Jurkat, Clone E6-1 (cell line): ENCODE measurements around the gene BCKDHA.
"Not testable (repeated sequence)": the region's sequence is repeated elsewhere in the genome, so short reads cannot be mapped to it uniquely, and the experiment has no call there.

Source experiments
- DNase-seq: peaks from one replicate; pipeline ENCODE4 v3.0.0-alpha.2; 2011; ENCODE audit warnings: low read depth, low spot score
- H3K4me3 ChIP-seq: 2 replicates; pipeline ENCODE4 v1.5.1; 2011; ENCODE audit warnings: mild to moderate bottlenecking, low read length, control low read depth, moderate library complexity

BCKDHA gene

DNA sequence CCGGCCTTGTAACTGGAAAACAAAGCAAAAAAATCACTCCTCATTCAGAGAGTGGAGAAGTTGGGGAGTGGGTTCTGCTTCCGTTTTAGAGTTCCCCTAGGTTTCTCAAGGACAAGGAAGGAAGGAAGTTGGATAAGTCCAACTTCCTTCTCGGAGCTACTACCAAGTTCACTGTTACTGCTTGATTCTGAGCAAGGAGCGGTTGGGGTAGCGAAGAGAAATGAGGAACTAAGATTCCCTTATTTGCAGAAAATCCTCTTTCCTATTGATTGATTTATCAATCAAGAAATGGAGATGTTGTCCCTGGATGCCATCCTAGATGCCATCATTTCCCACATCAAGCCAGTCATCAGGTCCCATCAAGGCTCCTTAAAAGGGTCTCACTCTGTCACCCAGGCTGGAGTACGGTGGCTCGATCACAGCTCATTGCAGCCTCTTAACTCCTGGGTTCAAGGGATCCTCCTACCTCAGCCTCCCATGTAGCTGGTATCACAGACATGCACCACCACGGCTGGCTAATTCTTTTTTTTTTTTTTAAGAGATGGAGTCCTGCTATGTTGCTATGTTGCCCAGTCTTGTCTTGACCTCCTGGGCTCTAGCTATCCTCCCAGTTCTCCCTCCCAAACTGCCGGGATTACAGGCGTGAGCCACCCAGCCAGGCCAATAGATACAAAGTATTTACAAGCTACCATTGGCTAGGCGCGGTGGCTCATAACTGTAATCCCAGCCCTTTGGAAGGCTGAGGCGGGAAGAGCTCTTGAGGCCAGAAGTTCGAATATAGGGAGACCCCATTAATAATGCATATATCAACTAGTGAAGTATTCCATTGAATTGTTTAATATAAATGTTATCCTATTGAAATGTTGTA, 32.9 kb upstream of the BCKDHA start:
- DNase-seq = no peak
- peak overlapping the region; percentile 92 for H3K4me3 ChIP-seq

DNA sequence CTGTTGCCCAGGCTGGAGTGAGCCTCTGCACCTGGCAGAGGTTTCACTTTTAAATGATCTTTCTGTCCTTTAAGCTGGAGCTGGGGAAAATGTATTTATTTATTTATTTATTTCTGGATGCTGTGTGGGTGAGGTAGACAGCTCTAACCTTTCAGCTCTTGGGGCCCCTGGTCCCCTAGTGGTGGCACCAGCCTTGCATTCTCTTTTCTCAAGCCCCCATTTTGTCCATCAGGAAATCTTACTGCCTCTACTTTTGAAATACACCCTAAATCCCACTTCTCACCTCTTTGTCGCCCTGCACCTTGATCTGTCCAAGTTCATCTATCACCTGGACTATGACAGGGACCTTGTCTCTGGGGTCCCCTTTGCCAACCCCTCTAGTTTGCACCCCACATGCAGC, 31.5 kb upstream of the BCKDHA start:
- no peak overlapping the region for H3K4me3 ChIP-seq
- DNase-seq = peak; percentile 41

DNA sequence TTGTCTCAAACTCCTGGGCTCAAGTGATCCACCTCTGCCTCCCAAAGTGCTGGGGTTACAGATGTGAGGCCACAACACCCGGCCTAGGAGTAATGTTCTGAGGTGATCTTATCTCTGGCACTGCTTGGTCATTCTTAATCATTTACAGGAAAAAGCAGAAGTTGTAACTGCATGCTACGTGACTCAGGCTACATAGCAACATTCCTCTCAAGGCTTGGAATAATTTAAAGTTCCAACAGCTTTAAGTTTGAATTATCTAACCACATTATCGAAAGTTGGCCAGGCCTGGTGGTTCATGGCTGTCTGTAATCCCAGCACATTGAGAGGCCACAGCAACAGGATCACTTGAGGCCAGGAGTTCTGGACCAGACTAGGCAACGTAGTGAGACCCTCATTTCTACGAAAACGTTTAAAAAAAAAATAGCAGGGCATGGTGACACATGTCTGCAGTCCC, 29.7 kb upstream of the BCKDHA start:
- H3K4me3 ChIP-seq = no peak overlapping the region
- no peak for DNase-seq

DNA sequence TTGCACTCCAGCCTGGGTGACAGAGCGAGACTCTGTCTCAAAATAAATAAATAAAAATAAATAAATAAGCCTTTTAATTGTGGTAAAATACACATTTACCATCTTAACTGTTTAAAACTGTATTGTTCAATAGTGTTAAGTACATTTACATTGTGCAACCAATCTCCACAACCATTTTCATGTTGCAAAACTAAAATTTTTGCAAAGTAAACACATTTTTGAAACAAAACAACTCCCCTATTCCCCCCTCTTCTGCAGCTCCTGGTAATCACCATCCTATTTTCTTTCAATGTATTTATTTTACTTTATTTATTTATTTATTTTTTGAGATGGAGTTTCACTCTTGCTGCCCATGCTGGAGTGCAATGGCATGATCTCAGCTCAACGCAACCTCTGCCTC, 27.8 kb upstream of the BCKDHA start:
- DNase-seq = no peak
- no peak overlapping the region for H3K4me3 ChIP-seq

DNA sequence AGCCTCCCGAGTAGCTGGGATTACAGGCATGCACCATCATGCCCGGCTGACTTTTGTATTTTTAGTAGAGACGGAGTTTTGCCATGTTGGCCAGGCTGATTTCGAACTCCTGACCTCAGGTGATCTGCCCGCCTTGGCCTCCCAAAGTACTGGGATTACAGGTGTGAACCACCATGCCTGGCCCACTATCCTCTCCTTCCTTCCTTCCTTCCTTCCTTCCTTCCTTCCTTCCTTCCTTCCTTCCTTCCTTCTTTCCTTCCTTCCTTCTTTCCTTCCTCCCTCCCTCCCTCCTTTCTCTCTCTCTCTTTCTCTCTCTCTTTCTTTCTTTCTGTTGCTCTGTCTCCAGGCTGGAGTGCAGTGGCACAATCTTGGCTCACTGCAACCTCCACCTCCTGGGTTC, 26.5 kb upstream of the BCKDHA start:
- not testable (repeated sequence) for DNase-seq, H3K4me3 ChIP-seq

DNA sequence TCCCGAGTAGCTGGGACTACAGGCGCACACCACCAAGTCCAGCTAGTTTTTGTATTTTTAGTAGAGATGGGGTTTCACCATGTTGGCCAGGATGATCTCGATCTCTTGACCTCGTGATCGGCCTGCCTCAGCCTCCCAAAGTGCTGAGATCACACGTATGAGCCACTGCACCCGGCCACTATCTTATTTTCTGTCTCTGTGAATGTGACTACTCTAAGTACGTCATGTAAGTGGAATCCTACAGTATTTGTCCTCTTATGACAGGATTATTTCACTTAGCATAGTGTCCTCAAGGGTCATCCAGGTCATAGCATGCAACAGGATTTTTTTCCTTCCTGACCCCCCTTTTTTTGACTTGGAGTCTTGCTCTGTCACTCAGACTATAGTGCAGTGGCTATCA, 26.1 kb upstream of the BCKDHA start:
- H3K4me3 ChIP-seq = no peak overlapping the region
- DNase-seq = no peak

DNA sequence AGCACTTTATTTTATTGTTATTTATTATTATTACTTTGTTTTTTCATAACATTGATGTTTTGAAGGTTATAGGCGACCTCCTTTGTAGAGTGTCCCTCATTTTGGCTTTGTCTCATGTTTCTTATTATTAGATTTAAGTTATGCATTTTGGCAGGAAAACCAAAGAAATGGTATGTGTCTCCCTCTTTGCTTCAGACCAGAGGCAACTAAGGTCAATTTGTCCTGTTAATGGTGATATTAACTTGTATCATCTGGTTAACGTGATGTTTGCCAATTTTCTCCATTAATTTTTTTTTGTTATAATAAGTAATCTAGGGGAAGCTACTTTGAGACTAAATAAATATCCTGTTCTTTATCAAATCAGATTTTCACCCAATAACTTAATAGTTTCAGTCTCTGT, 25.1 kb upstream of the BCKDHA start:
- H3K4me3 ChIP-seq = no peak overlapping the region
- no peak for DNase-seq

DNA sequence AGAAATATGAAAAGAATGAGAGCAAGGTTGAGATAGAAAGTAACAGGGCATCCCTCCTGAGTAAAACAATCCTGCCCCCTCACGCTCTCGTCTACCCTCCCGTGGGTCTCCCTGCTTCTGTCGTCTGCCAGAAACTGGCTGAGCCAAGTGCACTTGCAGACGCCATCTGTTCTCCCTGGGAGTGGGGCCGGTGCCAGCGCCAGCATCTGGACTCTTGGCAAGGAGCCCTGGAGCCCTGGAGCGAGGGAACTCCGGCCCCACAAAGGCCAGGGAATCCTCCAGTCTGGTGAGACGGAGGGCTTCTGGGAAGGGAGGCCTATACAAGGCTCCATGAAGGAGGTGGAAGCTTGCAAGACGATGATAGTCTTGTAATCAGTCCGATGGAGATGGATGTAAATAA, 23.6 kb upstream of the BCKDHA start:
- H3K4me3 ChIP-seq = no peak overlapping the region
- DNase-seq = no peak

DNA sequence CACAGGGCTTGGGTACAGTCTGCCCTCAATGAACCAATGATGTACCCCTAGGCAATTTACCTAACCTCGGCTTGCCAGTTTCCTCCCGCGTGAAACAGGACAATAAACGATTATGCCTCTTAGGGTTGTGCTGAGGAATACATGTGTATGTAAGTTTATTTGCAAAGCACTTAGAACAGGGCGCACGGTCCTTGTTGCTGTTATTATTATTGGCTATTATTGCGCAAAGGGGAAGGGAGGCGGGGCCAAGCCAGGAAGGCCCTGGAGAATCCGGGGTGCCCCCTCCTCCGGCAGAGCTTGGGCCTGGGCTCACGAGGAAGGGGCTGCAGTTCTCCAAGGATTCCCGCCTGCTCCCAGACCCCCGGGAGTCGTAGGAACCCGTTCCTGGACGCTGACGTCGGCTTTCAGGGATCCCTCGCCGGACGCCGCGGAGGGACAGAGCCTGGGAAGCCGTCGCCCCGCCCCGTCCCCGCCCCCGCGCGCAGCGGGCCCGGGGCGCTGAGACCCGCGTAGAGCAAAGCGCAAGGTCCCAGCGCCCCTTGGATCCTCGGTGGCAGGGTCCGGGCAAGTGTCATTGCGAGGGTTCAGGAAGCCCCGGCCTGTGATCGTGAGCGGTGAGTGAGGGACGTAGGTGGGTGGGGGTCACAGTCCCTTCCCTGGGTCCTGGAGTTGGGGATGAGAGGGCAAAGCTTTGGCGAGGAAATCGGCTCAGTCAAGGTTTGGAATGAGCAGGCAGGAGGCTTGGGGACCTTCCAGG, 21.2 kb upstream of the BCKDHA start, which contains the start of gene TMEM91:
TSS of gene TMEM91 (plus strand) at position 293 of the 757 bp plus-strand sequence. CDS start 1,777 bp downstream, outside the sequence.
- H3K4me3 ChIP-seq = no peak within 1 kb of the TSS
- no peak for DNase-seq

DNA sequence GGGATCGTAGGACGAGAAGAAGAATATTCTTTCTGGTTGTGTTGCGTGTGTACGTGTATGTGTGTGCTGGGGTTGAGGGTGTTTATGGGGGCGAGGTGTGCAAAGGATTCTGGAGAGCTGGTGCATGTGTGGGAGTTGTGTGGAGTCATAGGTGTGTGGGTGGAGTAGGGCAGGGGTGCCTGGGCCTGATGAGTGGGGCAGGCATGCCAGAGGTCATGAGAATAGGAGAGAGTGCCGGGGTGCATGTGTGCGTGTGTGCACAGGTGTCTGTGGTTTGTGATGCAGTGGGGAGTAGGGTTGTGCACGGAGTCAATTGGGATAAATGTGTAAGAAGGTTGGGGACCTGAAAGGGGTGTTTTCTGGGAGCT, 20.6 kb upstream of the BCKDHA start:
- H3K4me3 ChIP-seq = no peak overlapping the region
- DNase-seq = no peak

DNA sequence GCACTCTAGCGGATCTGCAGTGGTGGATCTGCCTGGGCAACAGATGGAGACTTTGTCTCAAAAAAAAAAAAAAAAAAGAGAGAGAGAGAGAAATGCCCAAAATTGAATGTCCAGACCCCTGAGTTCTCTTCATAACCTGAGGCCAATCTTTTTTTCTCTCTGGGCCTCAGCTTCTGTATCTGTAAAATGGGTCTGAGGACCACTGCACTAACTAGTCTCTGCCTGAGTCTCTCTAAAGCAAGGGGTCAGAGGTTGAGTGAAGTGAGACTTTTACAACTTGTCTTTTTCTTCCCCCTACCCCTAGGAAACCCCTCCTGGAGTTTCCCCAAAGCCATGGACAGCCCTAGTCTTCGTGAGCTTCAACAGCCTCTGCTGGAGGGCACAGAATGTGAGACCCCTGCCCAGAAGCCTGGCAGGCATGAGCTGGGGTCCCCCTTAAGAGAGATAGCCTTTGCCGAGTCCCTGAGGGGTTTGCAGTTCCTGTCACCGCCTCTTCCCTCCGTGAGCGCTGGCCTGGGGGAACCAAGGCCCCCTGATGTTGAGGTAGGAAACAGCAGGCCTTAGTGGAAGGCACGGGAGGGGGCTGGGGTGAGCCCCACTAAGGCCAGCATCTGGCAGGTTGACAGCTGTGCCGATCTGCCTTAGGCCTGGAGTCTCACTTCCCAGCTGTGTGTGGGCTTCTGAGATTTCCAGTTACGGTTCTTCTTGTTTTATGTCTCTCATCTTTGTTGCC, 19.5 kb upstream of the BCKDHA start:
- DNase-seq = peak; percentile 42
- no peak overlapping the region for H3K4me3 ChIP-seq

DNA sequence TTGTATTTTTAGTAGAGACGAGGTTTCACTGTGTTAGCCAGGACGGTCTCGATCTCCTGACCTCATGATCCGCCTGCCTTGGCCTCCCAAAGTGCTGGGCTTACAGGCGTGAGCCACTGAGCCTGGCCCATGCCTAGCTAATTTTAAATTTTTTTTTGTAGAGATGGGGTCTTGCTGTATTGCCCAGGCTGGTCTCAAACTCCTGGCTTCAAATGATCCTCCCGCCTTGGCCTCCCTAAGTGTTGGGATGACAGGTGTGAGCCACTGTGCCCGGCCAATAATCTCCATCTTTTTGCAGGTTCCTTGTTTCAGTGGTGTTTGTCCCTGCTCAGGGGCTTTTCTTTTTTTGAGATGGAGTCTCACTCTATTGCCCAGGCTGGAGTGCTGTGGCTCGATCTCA, 16.1 kb upstream of the BCKDHA start:
- H3K4me3 ChIP-seq, DNase-seq: not testable (repeated sequence)

DNA sequence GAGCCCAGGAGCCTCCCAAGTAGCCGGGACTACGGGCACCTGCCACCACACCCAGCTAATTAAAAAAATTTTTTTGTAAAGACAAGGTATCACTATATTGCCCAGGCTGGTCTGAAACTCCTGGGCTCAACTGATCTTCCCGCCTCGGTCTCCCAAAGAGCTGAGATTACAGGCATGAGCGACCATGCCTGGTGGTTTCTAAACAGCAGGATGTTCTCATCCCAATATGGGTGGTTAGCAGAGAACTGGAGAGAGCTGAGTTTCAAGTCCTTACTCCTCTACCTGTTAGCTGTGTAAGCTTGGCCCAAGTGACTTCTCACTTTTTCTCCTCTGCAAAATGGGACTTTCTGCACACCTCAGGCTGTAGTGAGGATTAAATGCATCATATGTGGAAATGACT, 13.3 kb upstream of the BCKDHA start:
- H3K4me3 ChIP-seq = no peak overlapping the region
- no peak for DNase-seq

DNA sequence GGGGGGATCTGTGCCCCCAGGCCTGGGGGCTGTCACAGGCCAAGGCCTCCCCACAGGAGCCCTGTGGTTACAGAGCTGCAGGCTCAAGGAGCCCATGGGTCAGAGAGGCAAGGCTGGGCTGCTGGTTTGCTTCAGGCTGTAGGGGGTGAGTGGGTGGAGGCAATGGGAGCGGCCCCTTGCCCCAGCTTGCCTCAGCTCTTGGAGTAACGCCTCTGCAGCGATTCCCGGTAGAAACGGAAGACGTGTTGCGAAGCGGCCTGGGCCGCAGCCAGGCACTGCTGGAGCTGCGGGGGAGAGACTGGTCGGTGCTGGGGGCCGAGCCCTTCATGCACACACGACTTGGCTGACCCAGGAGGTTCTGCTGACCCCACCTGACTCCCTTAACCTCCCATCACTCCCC, 11.2 kb upstream of the BCKDHA start:
- no peak overlapping the region for H3K4me3 ChIP-seq
- DNase-seq = no peak

DNA sequence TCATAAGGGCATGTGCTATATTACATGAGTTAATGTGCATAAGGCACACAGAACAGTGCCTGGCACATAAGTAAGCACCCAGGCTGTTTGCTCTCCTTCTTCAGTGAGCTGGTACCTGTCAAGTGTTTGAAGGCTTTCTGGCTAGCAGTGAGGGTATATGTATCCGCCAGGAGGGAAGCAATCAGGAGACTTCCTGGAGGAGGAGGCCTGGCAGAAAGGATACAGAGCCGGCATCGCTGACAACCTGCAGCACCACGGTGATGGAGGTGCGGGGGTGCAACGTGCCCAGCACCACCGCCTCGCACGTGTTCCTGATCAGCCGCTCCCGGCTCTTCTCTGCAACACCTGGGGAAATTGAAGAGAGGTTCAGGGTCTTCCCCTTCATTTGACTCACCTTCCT, 6.0 kb upstream of the BCKDHA start:
- no peak overlapping the region for H3K4me3 ChIP-seq
- no peak for DNase-seq

DNA sequence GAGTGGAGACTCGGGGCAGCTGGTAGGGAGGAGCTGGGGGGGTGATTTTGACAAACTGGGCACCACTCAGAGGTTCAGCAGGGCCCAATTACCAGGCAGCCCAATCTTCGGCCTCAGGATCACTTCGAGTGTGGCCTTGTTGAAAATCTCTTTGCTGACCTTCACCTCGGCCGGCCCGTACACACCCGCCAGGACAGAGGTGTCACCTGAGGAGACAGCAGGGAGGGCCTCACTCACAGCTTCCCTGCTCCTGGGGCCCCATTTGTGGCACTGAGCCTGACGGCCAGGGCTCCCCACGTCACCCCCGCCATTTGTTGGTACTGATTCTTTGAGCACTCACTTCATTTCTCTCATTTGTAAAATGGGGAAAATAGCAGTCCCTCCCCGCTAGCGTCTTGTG, 4.8 kb upstream of the BCKDHA start:
- no peak overlapping the region for H3K4me3 ChIP-seq
- no peak for DNase-seq

DNA sequence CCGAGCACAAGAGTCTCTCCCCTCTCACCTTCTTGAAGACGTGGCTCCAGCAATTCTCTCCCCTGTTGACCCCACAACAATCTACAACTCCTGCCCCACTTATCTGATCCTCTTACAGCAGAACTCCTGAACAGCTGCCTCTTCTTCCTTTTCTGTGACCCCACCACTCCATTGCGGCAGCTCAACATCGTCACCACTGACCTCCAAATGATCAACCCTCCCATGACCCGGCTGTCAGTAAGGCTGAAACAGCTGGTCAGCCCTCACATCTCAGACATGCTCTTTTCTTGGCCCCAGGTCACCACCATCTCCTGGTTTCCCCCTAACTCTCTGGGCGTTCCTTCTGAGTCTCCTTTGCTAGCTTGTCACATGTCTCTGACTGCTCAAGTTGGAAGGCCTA, 2.3 kb upstream of the BCKDHA start:
- no peak for DNase-seq
- no peak overlapping the region for H3K4me3 ChIP-seq

DNA sequence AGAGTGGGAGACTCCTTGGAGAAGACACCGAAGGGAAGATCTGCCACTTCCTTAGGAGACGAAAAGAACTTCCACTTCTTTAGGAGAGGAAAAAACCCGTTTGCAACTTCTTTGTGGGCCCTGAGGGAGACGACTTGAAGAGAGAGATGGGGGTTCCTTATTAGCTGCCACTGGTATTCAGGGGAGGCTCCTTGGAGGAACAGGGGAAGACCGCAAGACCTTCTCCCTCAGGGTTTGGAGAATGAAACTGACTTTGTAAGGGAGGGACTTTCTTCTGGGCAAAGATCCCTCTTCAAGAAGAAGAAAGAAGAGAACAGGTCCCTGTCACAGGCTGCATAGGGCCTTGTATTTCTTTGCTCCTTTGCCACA, 416 bp downstream of the BCKDHA start:
- no peak for DNase-seq
- peak overlapping the region; percentile 59 for H3K4me3 ChIP-seq

DNA sequence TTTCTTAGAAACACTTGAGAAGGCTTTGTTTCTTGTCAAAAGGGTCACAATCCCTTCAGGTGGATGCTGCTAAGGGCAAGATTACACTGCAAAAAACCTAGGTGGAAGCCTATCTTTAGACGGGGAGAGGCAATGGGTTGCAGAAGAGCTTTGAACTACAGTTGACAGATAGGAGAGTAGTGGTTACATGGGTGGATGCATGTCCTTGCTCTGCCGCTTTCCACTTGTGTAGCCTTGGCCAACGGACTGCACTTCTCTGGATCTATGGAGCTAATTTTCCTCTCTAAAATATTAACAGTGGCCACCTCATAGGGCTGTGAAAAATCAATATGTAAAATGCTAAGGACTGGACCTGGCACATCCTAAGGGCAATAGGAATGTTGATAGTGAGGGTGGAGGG, 980 bp downstream of the BCKDHA start:
- H3K4me3 ChIP-seq = peak overlapping the region; percentile 59

DNA sequence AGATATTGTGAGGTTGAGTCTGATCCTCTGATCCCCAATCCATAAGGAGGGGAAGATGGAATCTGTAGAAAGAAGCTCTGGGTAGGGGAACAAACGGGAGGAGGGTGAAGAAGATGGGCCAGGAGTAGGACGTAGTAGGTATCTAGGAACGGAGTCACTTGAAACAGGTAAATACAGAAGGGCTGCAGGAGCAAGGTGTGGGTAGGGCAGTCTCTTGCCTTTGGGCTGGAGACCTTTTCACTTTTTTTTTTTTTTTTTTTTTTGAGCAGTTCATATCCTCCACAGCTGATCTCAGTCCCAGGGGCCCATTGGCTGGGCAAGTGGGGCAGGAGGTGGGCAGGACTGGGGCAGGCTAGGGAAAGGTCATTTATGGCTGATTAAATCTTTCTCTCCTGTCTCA, 1.5 kb downstream of the BCKDHA start:
- no peak for DNase-seq
- H3K4me3 ChIP-seq = peak overlapping the region; percentile 59

More for the DNA sequence above, 980 bp downstream of the BCKDHA start:
- no peak for DNase-seq
